Endothelial cell of umbilical vein (primary cell): ENCODE data around the gene PTRHD1. TPM values are rescaled to one million over a fixed set of nuclear protein-coding genes. Genes with fewer than 3 reads are reported as not detected.

ENCODE experiments used
- Bru-seq: library from RNA; stranded (reverse); fragments of 400-500 nt; gene quantifications from one replicate; lab custom pipeline; 2021; lab: Mats Ljungman, UMichigan
- BruChase-seq, 2 experiments: library from RNA; stranded (reverse); fragments of 400-500 nt; gene quantifications; one replicate each; lab custom pipeline; 2021; lab: Mats Ljungman, UMichigan
- BruUV-seq: library from RNA; stranded (reverse); fragments of 400-500 nt; replicated peaks from 2 replicates; lab custom pipeline; 2021; lab: Mats Ljungman, UMichigan
- CTCF ChIA-PET: fragments of 300-600, 350-600 bp; sonication (Branson Sonifier 250); formaldehyde crosslinking; loops from one replicate; lab custom pipeline; 2021; ENCODE audit warnings: antibody characterized with exemption, inconsistent platforms; lab: Charles Lee
- POLR2A ChIA-PET: fragments of 300-600, 350-600 bp; sonication (Branson Sonifier 250); formaldehyde crosslinking; loops from one replicate; lab custom pipeline; 2021; ENCODE audit warnings: antibody characterized with exemption, inconsistent platforms; lab: Charles Lee
- DNase-seq: peaks from one replicate; pipeline ENCODE4 v3.0.0-alpha.2; 2011; ENCODE audit warnings: low read depth, low spot score
- FAIRE-seq: peaks from 2 replicates; lab custom pipeline; 2011; peaks lifted over from hg19 to GRCh38; lab: Jason Lieb, UNC
- H2AFZ ChIP-seq: 2 replicates; pipeline ENCODE4 v1.6.0; 2012; ENCODE audit warnings: low read depth, low read length, control low read depth, inconsistent platforms
- H3K27ac ChIP-seq: 2 replicates; pipeline ENCODE4 v1.5.1; 2011; ENCODE audit warnings: low read depth, mild to moderate bottlenecking, control low read depth, low read length, moderate library complexity; ENCODE audit not compliant: insufficient read depth
- H3K27me3 ChIP-seq, 2 experiments: 2 replicates each; pipeline versions ENCODE4 v1.6.0 to v1.6.1; 2011; ENCODE audit warnings: low read length in 2 of 2, mixed read lengths in 1 of 2; ENCODE audit not compliant: control insufficient read depth in 2 of 2, insufficient read depth in 2 of 2
- H3K36me3 ChIP-seq, 2 experiments: 2 replicates in 1 of 2; 3 replicates in 1 of 2; pipeline ENCODE4 v1.5.1; 2011; ENCODE audit warnings: low read length in 2 of 2, mild to moderate bottlenecking in 1 of 2, moderate library complexity in 1 of 2; ENCODE audit not compliant: control insufficient read depth in 2 of 2, insufficient read depth in 2 of 2; ENCODE audit errors: extremely low read depth in 1 of 2
- H3K4me1 ChIP-seq: 3 replicates; pipeline ENCODE4 v1.5.1; 2011; ENCODE audit warnings: mild to moderate bottlenecking, low read length; ENCODE audit not compliant: control insufficient read depth, insufficient read depth; ENCODE audit errors: extremely low read depth
- H3K4me2 ChIP-seq: 2 replicates; pipeline ENCODE4 v1.6.1; 2011; ENCODE audit warnings: low read length, control low read depth, mixed read lengths; ENCODE audit not compliant: insufficient read depth
- H3K4me3 ChIP-seq, 3 experiments: fragments of 200-600 bp in 1 of 3; sonication (generic), shearing (Covaris generic) in 1 of 3; replicated peaks in 1 of 3; 2 replicates each; pipeline ENCODE4 v1.5.1; 2011 to 2016; ENCODE audit warnings: control low read depth in 3 of 3, low read length in 3 of 3, mild to moderate bottlenecking in 2 of 3, inconsistent platforms in 1 of 3, low read depth in 1 of 3, moderate library complexity in 1 of 3; ENCODE audit not compliant: insufficient read depth in 1 of 3
- H3K79me2 ChIP-seq: 2 replicates; pipeline ENCODE4 v1.6.0; 2012; ENCODE audit warnings: low read length, inconsistent platforms; ENCODE audit not compliant: control insufficient read depth, insufficient read depth
- H3K9ac ChIP-seq: replicated peaks from 2 replicates; pipeline ENCODE3; 2011; ENCODE audit warnings: low read length, control low read depth; ENCODE audit not compliant: insufficient read depth; ENCODE audit errors: extremely low read depth
- H3K9me1 ChIP-seq: replicated peaks from 3 replicates; pipeline ENCODE4 v1.6.0; 2011; ENCODE audit warnings: mild to moderate bottlenecking, low read length; ENCODE audit not compliant: control insufficient read depth, insufficient read depth; ENCODE audit errors: extremely low read depth
- H3K9me3 ChIP-seq: replicated peaks from 2 replicates; pipeline ENCODE4 v1.5.1; 2012; ENCODE audit warnings: low read length, inconsistent platforms; ENCODE audit not compliant: control insufficient read depth, insufficient read depth
- H4K20me1 ChIP-seq: replicated peaks from 2 replicates; pipeline ENCODE3; 2011; ENCODE audit warnings: mild to moderate bottlenecking, low read length; ENCODE audit not compliant: control insufficient read depth, insufficient read depth; ENCODE audit errors: extremely low read depth
- CTCF ChIP-seq, 2 donors: IDR thresholded peaks; 1 replicate in 1 of 2; 2 replicates in 1 of 2; pipeline ENCODE4 v1.5.1; 2011; ENCODE audit warnings: low read length in 2 of 2, mild to moderate bottlenecking in 2 of 2, moderate library complexity in 2 of 2, control low read depth in 1 of 2, inconsistent platforms in 1 of 2, low read depth in 1 of 2; ENCODE audit not compliant: insufficient read depth in 1 of 2; ENCODE audit errors: extremely low read depth in 1 of 2
- JUN ChIP-seq: IDR thresholded peaks from 2 replicates; pipeline ENCODE4 v1.6.1; 2011; ENCODE audit warnings: borderline replicate concordance, low read depth; ENCODE audit not compliant: insufficient read length, insufficient read depth
- POLR2AphosphoS5 ChIP-seq: IDR thresholded peaks from 2 replicates; pipeline ENCODE4 v1.6.1; 2012; ENCODE audit warnings: low read depth, mild to moderate bottlenecking, control low read depth, low read length, moderate library complexity; ENCODE audit not compliant: insufficient read depth
- dilution Hi-C: fragments of 300-500 bp; cut with MboI; formaldehyde crosslinking; loops from one replicate; pipeline ENCODE4 v1.15.0; 2019; ENCODE audit warnings: low sequenced_read_pairs; ENCODE audit not compliant: extremely low pct_ligation_motif_present
- intact Hi-C: fragments of 100-400 bp; cut with micrococcal nuclease; formaldehyde crosslinking; loops from one replicate; pipeline ENCODE4 v1.10.0; 2022
- long read RNA-seq: library from polyadenylated mRNA; stranded (forward); transcript quantifications from one replicate; pipeline ENCODE4 v2.0.0, GENCODE V29; 2021
- polyA minus RNA-seq, 3 experiments: library from RNA; depleted of rRNA, polyadenylated mRNA; stranded (reverse); fragments of >200 nt; gene quantifications; 1 replicate in 1 of 3; 2 replicates in 2 of 3; pipeline ENCODE4 v1.2.3, GENCODE V29; 2011
- polyA plus RNA-seq, 4 experiments: library from polyadenylated mRNA; depleted of rRNA in 3 of 4; stranded (reverse) in 3 of 4; unstranded in 1 of 4; fragments of >200 nt; gene quantifications; 2 replicates each; pipeline versions ENCODE4 v1.2.1 to v1.2.3, GENCODE V29; 2011 to 2012; ENCODE audit warnings: missing spikeins in 1 of 4
- total RNA-seq: library from RNA; stranded (reverse); gene quantifications from 2 replicates; pipeline ENCODE4 v1.2.3, GENCODE V29; 2021

PTRHD1 gene
- total RNA-seq (35.6 and 41.1 TPM in 2 replicates), polyA plus RNA-seq (68.8 and 86.6 TPM in 2 replicates), polyA minus RNA-seq (28.8 and 30.4 TPM in 2 replicates), Bru-seq, nascent RNA (percentile 58 among the genes with signal in this experiment), BruChase-seq, experiment 1, labeled RNA remaining after a 6-hour chase (percentile 74 among the genes with signal in this experiment), BruChase-seq, experiment 2, labeled RNA remaining after a 2-hour chase (percentile 54 among the genes with signal in this experiment)
- polyA plus RNA-seq (2011; cell fraction: cytosol; rRNA removed): 64.3 and 64.5 TPM in 2 replicates
- 15.5 and 18.8 TPM in 2 replicates for polyA plus RNA-seq (2011; cell fraction: nucleus; rRNA removed)
- 55.3 and 56.8 TPM in 2 replicates for polyA plus RNA-seq (2012)
- 23.8 TPM for polyA minus RNA-seq (2011; cell fraction: cytosol; rRNA and poly(A)+ RNA removed)
- polyA minus RNA-seq (2011; cell fraction: nucleus; rRNA and poly(A)+ RNA removed): 9.1 and 10.0 TPM in 2 replicates
- long read RNA-seq, transcript PTRHD1-201 (2 exons, 1,105 nt): major isoform, 175 of 177 reads
- long read RNA-seq, partial matches to known transcripts: 2 of 177 reads
- long read RNA-seq, other reads (novel, unspliced or antisense): 0 of 177 reads

GRCh38 chr2:24792874-24793760 is at the start of gene PTRHD1, which contains the start of gene CENPO:
Gene PTRHD1 (minus strand): TSS chr2:24793391. CDS start chr2:24793377, 14 bp downstream.
Gene CENPO (plus strand): TSS chr2:24793425. CDS start chr2:24793920, 495 bp downstream.
- no peaks in the 10 kb centered on the region for H4K20me1 ChIP-seq
- no peaks in the 10 kb centered on the region for H3K27me3 ChIP-seq
- peak within 1 kb of the TSS; percentile 92 for H3K9ac ChIP-seq
- no peaks in the 10 kb centered on the region for H3K36me3 ChIP-seq
- intact Hi-C loops: loop anchor here (1.0 to 5.0 kb wide), 6 partner anchors 34 to 372 kb away; partner anchors contain the start of gene NCOA1
- FAIRE-seq (peak; percentile 94), DNase-seq (peak; percentile 98)
- peak within 1 kb of the TSS; percentile 81 for H3K27ac ChIP-seq
- H3K4me3 ChIP-seq: peak within 1 kb of the TSS; percentile 57 to 82 (median 61)
- peak; percentile 88 for TF ChIP-seq POLR2AphosphoS5
- no peak for TF ChIP-seq JUN
- TF ChIP-seq CTCF (IDR thresholded peaks at IDR 0.05; ENCODE audit: extremely low read depth in 1 of 2, insufficient read depth in 1 of 2, low read depth in 1 of 2, low read length in 2 of 2): peak; percentile 67 to 82
- no peaks in the 10 kb centered on the region for H3K9me3 ChIP-seq
- ChIA-PET POLR2A (interaction anchor here (1.1 to 1.2 kb wide), 2 partner anchors 16 to 34 kb away, joined by 3 to 4 read pairs; no protein-coding TSS in a partner anchor), CTCF (interaction anchor here (0.6 to 3.2 kb wide), 17 partner anchors 12 to 398 kb away, joined by 3 to 43 read pairs (median 3); no protein-coding TSS in a partner anchor)
- dilution Hi-C loops: no loop called here
- H3K9me1 ChIP-seq: no peaks in the 10 kb centered on the region
- H3K4me2 ChIP-seq: peak within 1 kb of the TSS; percentile 98
- peaks cover 47% of the 10 kb centered on the region for H3K79me2 ChIP-seq
- peaks cover 20% of the 10 kb centered on the region for H3K4me1 ChIP-seq
- H2AFZ ChIP-seq: peak within 1 kb of the TSS; percentile 75
- BruUV-seq: no TSS peak
